OCI-LY7 (cell line): ENCODE data around the gene NTHL1. TPM values are rescaled to one million over a fixed set of nuclear protein-coding genes. Genes with fewer than 3 reads are reported as not detected.

ENCODE experiments used
- BruUV-seq: library from RNA; stranded (reverse); fragments of 400-500 nt; replicated peaks from 2 replicates; lab custom pipeline; 2021; lab: Mats Ljungman, UMichigan
- CTCF ChIA-PET: fragments of 300-600 bp; sonication (Branson Sonifier 250); formaldehyde crosslinking; loops from one replicate; lab custom pipeline; 2022; ENCODE audit warnings: antibody characterized with exemption; ENCODE audit not compliant: unreplicated experiment; lab: Charles Lee
- POLR2A ChIA-PET: fragments of 300-600 bp; sonication (Branson Sonifier 250); formaldehyde crosslinking; loops from one replicate; lab custom pipeline; 2022; ENCODE audit warnings: antibody characterized with exemption; lab: Charles Lee
- DNase-seq: peaks from one replicate; pipeline ENCODE4 v3.0.0-alpha.2; 2015; ENCODE audit warnings: low spot score
- H2AFZ ChIP-seq: fragments of 200-600 bp; sonication (generic), shearing (Covaris generic); 2 replicates; pipeline ENCODE4 v1.6.1; 2014; ENCODE audit warnings: mild to moderate bottlenecking, antibody characterized with exemption, low read length, moderate library complexity
- H3K27ac ChIP-seq: fragments of 200-600 bp; sonication (generic); 2 replicates; pipeline ENCODE4 v1.5.1; 2014; ENCODE audit warnings: mixed run types, low read depth, mild to moderate bottlenecking, moderate library complexity, low read length, inconsistent platforms; ENCODE audit not compliant: poor library complexity, severe bottlenecking
- H3K36me3 ChIP-seq: fragments of 200-600 bp; sonication (generic); 2 replicates; pipeline ENCODE4 v1.6.1; 2014; ENCODE audit warnings: mild to moderate bottlenecking, antibody characterized with exemption, low read length, moderate library complexity, mixed read lengths; ENCODE audit not compliant: insufficient read depth
- H3K4me1 ChIP-seq: fragments of 200-600 bp; sonication (generic); 2 replicates; pipeline ENCODE4 v1.5.1; 2014; ENCODE audit warnings: mild to moderate bottlenecking, low read length; ENCODE audit not compliant: insufficient read depth, poor library complexity, severe bottlenecking
- H3K4me2 ChIP-seq: fragments of 200-600 bp; sonication (generic); 2 replicates; pipeline ENCODE4 v1.6.1; 2014; ENCODE audit warnings: mild to moderate bottlenecking, low read length
- H3K4me3 ChIP-seq: fragments of 200-600 bp; sonication (generic); 2 replicates; pipeline ENCODE4 v1.5.1; 2014; ENCODE audit warnings: mild to moderate bottlenecking, low read depth, low read length; ENCODE audit not compliant: poor library complexity, severe bottlenecking
- H3K79me2 ChIP-seq: fragments of 200-600 bp; sonication (generic); 2 replicates; pipeline ENCODE4 v1.6.1; 2016; ENCODE audit warnings: low read depth, mild to moderate bottlenecking, low read length, moderate library complexity, mixed read lengths; ENCODE audit not compliant: insufficient read depth
- H3K9me2 ChIP-seq: fragments of 200-600 bp; sonication (generic); 2 replicates; pipeline ENCODE4 v1.6.1; 2016; ENCODE audit warnings: mild to moderate bottlenecking, low read length, mixed read lengths; ENCODE audit not compliant: insufficient read depth
- H3K9me3 ChIP-seq: fragments of 200-600 bp; sonication (generic); 2 replicates; pipeline ENCODE4 v1.6.1; 2014; ENCODE audit warnings: mild to moderate bottlenecking, mixed run types, low read length, mixed read lengths
- H4K20me1 ChIP-seq: fragments of 200-600 bp; sonication (generic); 2 replicates; pipeline ENCODE4 v1.6.1; 2014; ENCODE audit warnings: mild to moderate bottlenecking, antibody characterized with exemption, low read length, moderate library complexity, mixed read lengths; ENCODE audit not compliant: insufficient read depth
- EZH2phosphoT487 ChIP-seq: fragments of 200-600 bp; sonication (generic); IDR thresholded peaks from 2 replicates; pipeline ENCODE4 v1.6.1; 2018; ENCODE audit warnings: low read depth, borderline replicate concordance, mild to moderate bottlenecking, mixed run types, antibody characterized with exemption, low read length, moderate library complexity, mixed read lengths
- intact Hi-C: fragments of 100-400 bp; cut with micrococcal nuclease; formaldehyde crosslinking; loops from one replicate; pipeline ENCODE4 v1.10.0; 2022; ENCODE audit not compliant: unreplicated experiment
- total RNA-seq, 2 experiments: library from RNA; depleted of rRNA in 1 of 2; stranded (reverse); fragments of >200 nt in 1 of 2; shearing (Covaris generic) in 1 of 2; gene quantifications; 2 replicates each; pipeline ENCODE4 v1.2.3, GENCODE V29; 2014 to 2022
- TF ChIP-seq, protein P1 (sequence below): fragments of 200-600 bp; sonication (generic); conservative IDR thresholded peaks from 2 replicates; pipeline ENCODE4 v1.5.1; 2014; ENCODE audit warnings: mild to moderate bottlenecking, antibody characterized with exemption, low read length, moderate library complexity, mixed read lengths

The NTHL1 gene
- total RNA-seq, 2 experiments from 2014 or later, result 51.5 to 56.2 TPM

DNA sequence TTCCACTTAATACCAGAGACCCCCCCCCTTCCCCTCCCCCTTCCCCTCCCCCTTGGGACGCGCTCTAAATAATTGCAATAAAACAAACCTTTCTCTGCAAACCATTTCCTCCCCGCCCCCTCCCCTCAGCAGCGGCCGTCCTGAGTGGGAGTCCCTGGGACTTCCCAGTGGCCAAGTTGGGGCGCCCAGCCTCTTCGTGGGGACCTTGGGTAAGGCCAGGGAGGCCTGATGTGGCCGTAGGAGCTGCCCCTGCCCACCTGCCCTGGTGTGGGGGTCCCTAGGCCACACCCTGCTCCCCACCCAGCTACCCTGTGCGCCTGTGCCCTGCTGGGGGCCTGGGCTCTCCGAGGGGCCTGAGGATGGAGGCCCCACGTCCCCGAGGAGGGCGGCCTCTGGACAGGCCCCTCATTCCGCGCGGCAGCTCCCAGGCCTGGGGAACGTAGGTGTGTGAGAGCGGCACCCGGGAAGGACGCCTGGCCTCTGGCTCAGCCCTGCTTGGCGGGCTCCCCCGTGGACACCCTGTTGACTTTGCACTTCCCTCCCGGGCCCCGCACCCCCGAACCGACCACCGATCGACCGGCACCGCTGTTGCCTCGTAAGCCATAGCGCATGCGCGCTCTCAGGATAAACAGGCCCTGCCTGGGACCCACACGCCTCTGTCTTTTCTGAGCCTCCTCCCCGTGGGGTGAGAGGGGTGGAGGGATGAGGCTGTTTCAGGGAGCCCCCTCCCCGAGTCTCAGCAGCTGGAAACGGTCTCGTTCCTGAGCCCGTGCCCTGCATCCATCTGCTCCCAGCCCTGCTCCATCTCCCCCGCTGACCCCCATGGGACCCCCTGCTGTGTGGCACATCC lies 9.0 kb downstream of the NTHL1 start:
- ChIA-PET CTCF (no interaction called here), POLR2A (no interaction called here)
- no peaks in the 10 kb centered on the region for H4K20me1 ChIP-seq
- H3K27ac ChIP-seq, result no peak overlapping the region
- no peak for DNase-seq
- no peaks in the 10 kb centered on the region for H3K79me2 ChIP-seq
- TF ChIP-seq EZH2phosphoT487, result no peak
- TF ChIP-seq, protein P1, sequence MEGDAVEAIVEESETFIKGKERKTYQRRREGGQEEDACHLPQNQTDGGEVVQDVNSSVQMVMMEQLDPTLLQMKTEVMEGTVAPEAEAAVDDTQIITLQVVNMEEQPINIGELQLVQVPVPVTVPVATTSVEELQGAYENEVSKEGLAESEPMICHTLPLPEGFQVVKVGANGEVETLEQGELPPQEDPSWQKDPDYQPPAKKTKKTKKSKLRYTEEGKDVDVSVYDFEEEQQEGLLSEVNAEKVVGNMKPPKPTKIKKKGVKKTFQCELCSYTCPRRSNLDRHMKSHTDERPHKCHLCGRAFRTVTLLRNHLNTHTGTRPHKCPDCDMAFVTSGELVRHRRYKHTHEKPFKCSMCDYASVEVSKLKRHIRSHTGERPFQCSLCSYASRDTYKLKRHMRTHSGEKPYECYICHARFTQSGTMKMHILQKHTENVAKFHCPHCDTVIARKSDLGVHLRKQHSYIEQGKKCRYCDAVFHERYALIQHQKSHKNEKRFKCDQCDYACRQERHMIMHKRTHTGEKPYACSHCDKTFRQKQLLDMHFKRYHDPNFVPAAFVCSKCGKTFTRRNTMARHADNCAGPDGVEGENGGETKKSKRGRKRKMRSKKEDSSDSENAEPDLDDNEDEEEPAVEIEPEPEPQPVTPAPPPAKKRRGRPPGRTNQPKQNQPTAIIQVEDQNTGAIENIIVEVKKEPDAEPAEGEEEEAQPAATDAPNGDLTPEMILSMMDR, result no peak
- peaks cover 6% of the 10 kb centered on the region; the same call in 1 of the 2 replicates for H3K36me3 ChIP-seq
- no peak overlapping the region for H3K4me3 ChIP-seq
- intact Hi-C loops, result no loop called here
- no peaks in the 10 kb centered on the region for H3K9me3 ChIP-seq
- H3K4me1 ChIP-seq, result no peaks in the 10 kb centered on the region
- H3K9me2 ChIP-seq, result no peaks in the 10 kb centered on the region
- no peak overlapping the region for H3K4me2 ChIP-seq
- no TSS peak for BruUV-seq
- no peak overlapping the region for H2AFZ ChIP-seq

DNA sequence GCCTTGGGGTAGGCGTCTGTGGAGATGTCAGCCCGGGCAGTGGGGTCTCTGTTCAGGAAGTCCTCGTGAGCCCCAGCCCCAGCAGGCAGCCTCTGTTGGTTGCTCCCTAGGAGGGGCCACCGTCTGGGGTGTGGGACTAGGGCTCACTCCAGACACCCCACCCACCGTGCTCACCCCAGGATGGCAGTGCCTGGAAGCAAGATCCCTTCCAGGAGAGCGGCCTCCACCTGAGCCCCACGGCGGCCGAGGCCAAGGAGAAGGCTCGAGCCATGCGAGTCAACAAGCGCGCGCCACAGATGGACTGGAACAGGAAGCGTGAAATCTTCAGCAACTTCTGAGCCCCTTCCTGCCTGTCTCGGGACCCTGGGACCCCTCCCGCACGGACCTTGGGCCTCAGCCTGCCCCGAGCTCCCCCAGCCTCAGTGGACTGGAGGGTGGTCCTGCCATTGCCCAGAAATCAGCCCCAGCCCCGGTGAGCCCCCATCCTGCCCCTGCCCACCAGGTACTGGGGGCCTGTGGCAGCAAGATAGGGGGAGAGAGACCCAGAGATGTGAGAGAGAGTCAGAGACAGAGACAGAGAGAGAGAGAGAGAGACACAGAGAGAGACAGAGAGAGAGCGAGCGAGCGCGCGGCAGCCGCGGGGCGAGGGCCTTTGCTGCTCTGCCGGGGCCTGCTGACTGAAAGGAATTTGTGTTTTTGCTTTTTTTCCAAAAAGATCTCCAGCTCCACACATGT lies 9.8 kb downstream of the NTHL1 start:
- no peaks in the 10 kb centered on the region for H3K79me2 ChIP-seq
- H4K20me1 ChIP-seq, result no peaks in the 10 kb centered on the region
- no peak for TF ChIP-seq EZH2phosphoT487
- TF ChIP-seq, protein P1, result no peak
- intact Hi-C loops, result no loop called here
- CTCF ChIA-PET, result no interaction called here
- H3K4me1 ChIP-seq, result no peaks in the 10 kb centered on the region
- BruUV-seq, result no TSS peak
- DNase-seq, result no peak
- no peaks in the 10 kb centered on the region for H3K9me2 ChIP-seq
- no peak overlapping the region for H3K27ac ChIP-seq
- H3K4me3 ChIP-seq, result no peak overlapping the region
- H2AFZ ChIP-seq, result no peak overlapping the region
- no peaks in the 10 kb centered on the region for H3K36me3 ChIP-seq
- no peak overlapping the region for H3K4me2 ChIP-seq
- POLR2A ChIA-PET, result no interaction called here
- H3K9me3 ChIP-seq, result no peaks in the 10 kb centered on the region

DNA sequence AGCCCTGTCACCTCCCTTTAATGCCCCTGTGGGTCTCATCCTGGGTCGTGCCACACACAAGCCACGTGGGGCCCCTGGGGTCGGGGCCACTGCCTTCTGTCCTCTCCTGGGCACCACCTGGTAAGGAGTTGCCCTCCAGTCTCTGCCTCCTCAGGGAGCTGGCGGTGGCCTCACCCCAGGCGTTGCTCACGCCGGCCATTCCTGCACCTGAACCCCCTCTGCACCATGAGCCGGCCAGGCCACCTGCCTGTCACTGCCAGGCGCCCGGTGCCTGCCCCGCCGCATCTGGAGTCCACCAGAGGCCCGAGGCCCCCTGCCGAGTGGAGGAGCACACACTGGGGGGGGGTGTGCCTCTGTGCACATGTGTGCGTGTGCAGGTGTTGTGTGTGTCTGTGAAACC lies 10.5 kb downstream of the NTHL1 start:
- H3K36me3 ChIP-seq, result no peaks in the 10 kb centered on the region
- H3K4me1 ChIP-seq, result no peaks in the 10 kb centered on the region
- ChIA-PET POLR2A (no interaction called here), CTCF (no interaction called here)
- H3K79me2 ChIP-seq, result no peaks in the 10 kb centered on the region
- TF ChIP-seq EZH2phosphoT487, result no peak
- TF ChIP-seq, protein P1, result no peak
- intact Hi-C loops, result no loop called here
- H3K27ac ChIP-seq, result no peak overlapping the region
- H3K4me3 ChIP-seq, result no peak overlapping the region
- H2AFZ ChIP-seq, result no peak overlapping the region
- no peaks in the 10 kb centered on the region for H3K9me2 ChIP-seq
- DNase-seq, result no peak
- no peak overlapping the region for H3K4me2 ChIP-seq
- no peaks in the 10 kb centered on the region for H3K9me3 ChIP-seq
- H4K20me1 ChIP-seq, result no peaks in the 10 kb centered on the region
- BruUV-seq, result no TSS peak
